ENCODE results near the gene ZBTB26. TPM values are rescaled to one million over a fixed set of nuclear protein-coding genes. Genes with fewer than 3 reads are reported as not detected.
A peak's percentile ranks its signal among the peaks of the same experiment; 100 is the strongest.

The ZBTB26 gene
- polyA plus RNA-seq, 4 donors: 0.89 to 10.5 (median 1.9) TPM

DNA sequence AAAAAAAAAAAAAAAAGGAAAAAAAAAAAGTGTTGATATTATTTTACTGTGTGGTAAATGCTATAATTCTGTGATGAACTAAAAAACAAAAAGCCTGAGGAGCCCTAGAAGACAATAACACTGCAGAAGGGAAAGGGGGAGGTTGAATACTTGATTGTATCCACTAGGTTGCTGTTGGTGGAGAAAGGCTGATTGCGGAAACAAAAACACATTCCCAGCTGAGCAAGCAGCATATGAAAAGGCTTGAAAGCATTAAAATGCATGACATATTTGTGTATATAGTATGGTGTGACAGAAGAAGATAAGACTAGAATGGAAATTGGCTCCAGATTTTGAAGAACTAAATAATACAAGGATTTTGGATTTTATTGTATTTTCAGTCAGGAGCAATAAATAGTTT, 18.4 kb upstream of the ZBTB26 start:
- WGBS, 3 donors: 91 to 97% (median 93%) methylated on average over 1 of the region's 1 CpG
- Histone ChIP-seq H3K27me3 (ENCODE audit: control insufficient read depth in 3 of 3, insufficient read depth in 3 of 3, low read length in 3 of 3) (no peaks in the 10 kb centered on the region), H3K4me1 (ENCODE audit: control insufficient read depth in 3 of 3, insufficient read depth in 2 of 3, low read depth in 1 of 3, low read length in 2 of 3) (peaks cover 0 to 7% (median 3%) of the 10 kb centered on the region in 3 donors), H3K27ac (ENCODE audit: low read depth in 1 of 3, low read length in 2 of 3) (no peak overlapping the region), H3K4me3 (ENCODE audit: low read depth in 1 of 3, low read length in 3 of 3) (no peak overlapping the region), H3K9me3 (ENCODE audit: control insufficient read depth in 2 of 2, insufficient read depth in 1 of 2, low read depth in 1 of 2, low read length in 1 of 2) (no peaks in the 10 kb centered on the region), H3K36me3 (ENCODE audit: control insufficient read depth in 3 of 3, insufficient read depth in 2 of 3, low read depth in 1 of 3, low read length in 3 of 3) (no peaks in the 10 kb centered on the region)
- DNase-seq (no peak), FAIRE-seq (no peak)

DNA sequence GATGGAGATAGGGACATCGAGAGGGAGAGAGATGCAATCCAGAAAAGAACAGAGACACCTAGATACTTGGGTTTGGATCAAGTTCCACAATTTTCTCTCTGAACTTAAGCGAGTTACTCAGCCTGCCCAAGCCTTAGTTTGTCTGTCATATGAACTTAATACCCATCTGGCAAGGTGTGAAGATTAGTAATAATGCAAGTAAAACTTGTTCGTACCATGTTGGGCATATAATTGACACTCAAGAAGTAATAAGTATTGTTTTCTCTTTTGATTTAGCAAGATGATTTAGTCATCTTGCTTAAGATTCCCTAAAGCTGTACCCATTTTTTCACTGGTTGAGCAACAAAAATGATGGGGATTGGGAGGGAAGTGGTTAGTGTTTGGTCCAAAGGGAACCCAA, 17.0 kb upstream of the ZBTB26 start:
- Histone ChIP-seq H3K4me3 (ENCODE audit: low read depth in 1 of 3, low read length in 3 of 3) (no peak overlapping the region), H3K27me3 (ENCODE audit: control insufficient read depth in 3 of 3, insufficient read depth in 3 of 3, low read length in 3 of 3) (no peaks in the 10 kb centered on the region), H3K4me1 (ENCODE audit: control insufficient read depth in 3 of 3, insufficient read depth in 2 of 3, low read depth in 1 of 3, low read length in 2 of 3) (peaks cover 0 to 3% (median 0%) of the 10 kb centered on the region in 3 donors), H3K27ac (ENCODE audit: low read depth in 1 of 3, low read length in 2 of 3) (no peak overlapping the region), H3K36me3 (ENCODE audit: control insufficient read depth in 3 of 3, insufficient read depth in 2 of 3, low read depth in 1 of 3, low read length in 3 of 3) (peaks cover 0 to 5% (median 0%) of the 10 kb centered on the region in 3 donors), H3K9me3 (ENCODE audit: control insufficient read depth in 2 of 2, insufficient read depth in 1 of 2, low read depth in 1 of 2, low read length in 1 of 2) (no peaks in the 10 kb centered on the region)
- no peak for DNase-seq
- 68 to 81% (median 71%) methylated on average over 3 of the region's 3 CpGs for WGBS, 3 donors
- no peak for FAIRE-seq

DNA sequence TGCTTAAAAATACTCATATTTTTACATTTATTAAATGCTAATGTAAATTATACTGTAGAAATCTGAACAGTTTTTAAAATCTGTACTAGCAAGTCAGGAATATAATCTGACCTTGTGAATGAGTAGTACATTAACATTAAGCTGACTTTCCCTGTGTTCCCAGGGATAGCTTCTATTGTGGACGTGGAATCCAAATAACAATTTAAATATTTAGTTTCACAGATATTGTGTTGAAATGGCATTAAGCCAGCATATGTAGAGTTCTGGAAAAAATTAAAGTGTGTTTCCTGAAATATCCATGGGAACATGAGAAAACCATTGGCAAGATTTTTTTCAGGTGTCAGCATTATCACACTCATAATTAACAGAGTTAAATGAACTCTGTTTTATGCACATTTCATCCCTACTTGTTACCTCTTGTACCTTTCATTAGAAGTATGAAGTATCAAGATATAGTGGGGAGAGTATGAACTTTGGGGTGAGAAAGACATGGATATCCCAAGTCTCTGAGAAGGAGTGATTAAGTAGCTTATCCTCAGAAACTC, 15.2 kb upstream of the ZBTB26 start:
- FAIRE-seq (no peak), DNase-seq (no peak)
- H3K4me3 ChIP-seq (ENCODE audit: low read depth in 1 of 3, low read length in 3 of 3): no peak overlapping the region
- H3K27me3 ChIP-seq (ENCODE audit: control insufficient read depth in 3 of 3, insufficient read depth in 3 of 3, low read length in 3 of 3): no peaks in the 10 kb centered on the region
- H3K9me3 ChIP-seq (ENCODE audit: control insufficient read depth in 2 of 2, insufficient read depth in 1 of 2, low read depth in 1 of 2, low read length in 1 of 2): no peaks in the 10 kb centered on the region
- 75 to 93% (median 86%) methylated on average over 1 of the region's 1 CpG for WGBS, 3 donors
- H3K4me1 ChIP-seq (ENCODE audit: control insufficient read depth in 3 of 3, insufficient read depth in 2 of 3, low read depth in 1 of 3, low read length in 2 of 3): peaks cover 3 to 6% (median 3%) of the 10 kb centered on the region in 3 donors
- H3K27ac ChIP-seq (ENCODE audit: low read depth in 1 of 3, low read length in 2 of 3): no peak overlapping the region
- H3K36me3 ChIP-seq (ENCODE audit: control insufficient read depth in 3 of 3, insufficient read depth in 2 of 3, low read depth in 1 of 3, low read length in 3 of 3): peaks cover 0 to 5% (median 0%) of the 10 kb centered on the region in 3 donors

GRCh38 chr9:122944960-122945888, 13.9 kb upstream of the ZBTB26 start:
- FAIRE-seq (no peak), DNase-seq (no peak)
- Histone ChIP-seq H3K27ac (ENCODE audit: low read depth in 1 of 3, low read length in 2 of 3) (peak overlapping the region in 1 of 3 donors; percentile 11), H3K36me3 (ENCODE audit: control insufficient read depth in 3 of 3, insufficient read depth in 2 of 3, low read depth in 1 of 3, low read length in 3 of 3) (peaks cover 0 to 5% (median 0%) of the 10 kb centered on the region in 3 donors), H3K4me3 (ENCODE audit: low read depth in 1 of 3, low read length in 3 of 3) (no peak overlapping the region), H3K27me3 (ENCODE audit: control insufficient read depth in 3 of 3, insufficient read depth in 3 of 3, low read length in 3 of 3) (no peaks in the 10 kb centered on the region), H3K4me1 (ENCODE audit: control insufficient read depth in 3 of 3, insufficient read depth in 2 of 3, low read depth in 1 of 3, low read length in 2 of 3) (peaks cover 3 to 6% (median 6%) of the 10 kb centered on the region in 3 donors), H3K9me3 (ENCODE audit: control insufficient read depth in 2 of 2, insufficient read depth in 1 of 2, low read depth in 1 of 2, low read length in 1 of 2) (no peaks in the 10 kb centered on the region)
- 73 to 82% (median 81%) methylated on average over 4 of the region's 4 CpGs for WGBS, 3 donors

GRCh38 chr9:122941582-122942234, 10.4 kb upstream of the ZBTB26 start:
- H3K4me1 ChIP-seq (ENCODE audit: control insufficient read depth in 3 of 3, insufficient read depth in 2 of 3, low read depth in 1 of 3, low read length in 2 of 3): peaks cover 3 to 6% (median 4%) of the 10 kb centered on the region in 3 donors
- peak overlapping the region; percentile 92 to 99 (median 92) for H3K4me3 ChIP-seq (ENCODE audit: low read depth in 1 of 3, low read length in 3 of 3)
- no peaks in the 10 kb centered on the region for H3K9me3 ChIP-seq (ENCODE audit: control insufficient read depth in 2 of 2, insufficient read depth in 1 of 2, low read depth in 1 of 2, low read length in 1 of 2)
- FAIRE-seq (no peak), DNase-seq (peak; percentile 45 to 61)
- H3K27ac ChIP-seq (ENCODE audit: low read depth in 1 of 3, low read length in 2 of 3): peak overlapping the region; percentile 72 to 94 (median 85)
- WGBS, 3 donors: 9 to 12% (median 11%) methylated on average over 17 of the region's 17 CpGs
- H3K27me3 ChIP-seq (ENCODE audit: control insufficient read depth in 3 of 3, insufficient read depth in 3 of 3, low read length in 3 of 3): no peaks in the 10 kb centered on the region
- H3K36me3 ChIP-seq (ENCODE audit: control insufficient read depth in 3 of 3, insufficient read depth in 2 of 3, low read depth in 1 of 3, low read length in 3 of 3): peaks cover 0 to 14% (median 4%) of the 10 kb centered on the region in 3 donors

DNA sequence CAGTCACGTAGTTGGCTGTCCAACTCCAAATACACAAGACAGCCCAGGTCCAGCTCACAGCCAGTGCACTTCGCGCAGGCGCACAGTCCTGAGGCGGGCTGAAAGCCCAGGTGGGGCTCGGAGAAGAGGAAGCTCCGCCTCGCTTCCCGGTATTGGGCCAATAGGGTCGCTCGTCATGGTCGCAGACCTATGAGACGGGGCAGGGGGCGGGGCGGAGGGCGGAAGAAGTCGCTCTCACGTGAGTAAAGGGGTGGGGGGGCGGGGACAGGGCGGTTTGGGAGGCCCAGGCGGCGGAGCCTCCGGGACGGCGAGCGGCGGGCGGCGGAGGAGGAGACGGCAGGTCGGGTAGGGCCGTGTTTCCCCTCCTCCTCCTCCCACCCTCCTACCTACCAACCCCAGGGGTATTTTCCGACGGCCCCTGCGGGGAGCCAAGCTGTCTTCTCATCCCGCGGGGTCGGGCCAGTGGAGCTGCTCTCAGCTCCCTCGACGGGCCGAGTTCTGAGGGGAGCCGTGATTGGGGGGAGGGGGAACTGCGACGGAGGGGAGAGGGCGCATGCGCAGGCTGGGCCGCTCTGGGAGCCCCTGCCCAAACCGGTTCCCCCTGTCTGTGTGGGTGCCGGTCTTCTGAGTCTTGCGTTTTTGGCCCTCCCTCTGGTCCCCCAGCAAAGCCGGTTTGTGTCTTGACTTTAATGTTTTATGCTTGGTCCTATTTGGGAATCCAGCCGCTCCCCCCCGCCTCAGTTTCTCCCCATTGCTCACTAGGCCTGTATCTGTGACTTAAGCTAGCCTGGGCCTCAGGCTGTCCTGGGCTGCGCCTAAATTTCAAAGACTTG, 9.7 kb upstream of the ZBTB26 start, which contains the start of gene RABGAP1:
Gene RABGAP1, plus strand, starts transcription at position 272 of the 833 bp plus-strand sequence. CDS start 16,040 bp downstream, outside the sequence.
- H3K36me3 ChIP-seq (ENCODE audit: control insufficient read depth in 3 of 3, insufficient read depth in 2 of 3, low read depth in 1 of 3, low read length in 3 of 3): peaks cover 0 to 19% (median 4%) of the 10 kb centered on the region in 3 donors
- peaks cover 3 to 6% (median 4%) of the 10 kb centered on the region in 3 donors for H3K4me1 ChIP-seq (ENCODE audit: control insufficient read depth in 3 of 3, insufficient read depth in 2 of 3, low read depth in 1 of 3, low read length in 2 of 3)
- DNase-seq (peak; percentile 99), FAIRE-seq (no peak)
- H3K27ac ChIP-seq (ENCODE audit: low read depth in 1 of 3, low read length in 2 of 3): peak within 1 kb of the TSS; percentile 72 to 94 (median 85)
- H3K4me3 ChIP-seq (ENCODE audit: low read depth in 1 of 3, low read length in 3 of 3): peak within 1 kb of the TSS; percentile 92 to 99 (median 92)
- 0% methylated on average over 35 to 54 of the region's 54 CpGs for WGBS, 3 donors
- H3K27me3 ChIP-seq (ENCODE audit: control insufficient read depth in 3 of 3, insufficient read depth in 3 of 3, low read length in 3 of 3): no peaks in the 10 kb centered on the region
- H3K9me3 ChIP-seq (ENCODE audit: control insufficient read depth in 2 of 2, insufficient read depth in 1 of 2, low read depth in 1 of 2, low read length in 1 of 2): no peaks in the 10 kb centered on the region

DNA sequence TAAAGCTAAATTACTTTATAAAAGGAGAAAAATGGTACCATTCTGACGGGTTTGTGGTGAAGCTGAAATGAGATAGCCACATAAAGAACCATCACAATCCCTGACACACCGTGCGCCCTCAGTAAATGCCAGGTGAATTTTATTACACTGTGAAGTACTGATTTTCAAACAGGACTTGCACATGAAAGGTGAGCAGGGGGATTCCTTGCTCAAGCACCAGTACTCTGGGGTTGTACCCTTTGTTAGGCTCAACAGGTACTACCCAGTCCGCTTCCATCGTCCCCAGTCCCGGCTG, 9.1 kb upstream of the ZBTB26 start:
- H3K4me3 ChIP-seq (ENCODE audit: low read depth in 1 of 3, low read length in 3 of 3): peak overlapping the region in 1 of 3 donors; percentile 28
- 30 to 31% (median 31%) methylated on average over 6 of the region's 6 CpGs for WGBS, 3 donors
- H3K36me3 ChIP-seq (ENCODE audit: control insufficient read depth in 3 of 3, insufficient read depth in 2 of 3, low read depth in 1 of 3, low read length in 3 of 3): peaks cover 0 to 19% (median 4%) of the 10 kb centered on the region in 3 donors
- no peaks in the 10 kb centered on the region for H3K9me3 ChIP-seq (ENCODE audit: control insufficient read depth in 2 of 2, insufficient read depth in 1 of 2, low read depth in 1 of 2, low read length in 1 of 2)
- no peak for DNase-seq
- peaks cover 3 to 6% (median 4%) of the 10 kb centered on the region in 3 donors for H3K4me1 ChIP-seq (ENCODE audit: control insufficient read depth in 3 of 3, insufficient read depth in 2 of 3, low read depth in 1 of 3, low read length in 2 of 3)
- no peaks in the 10 kb centered on the region for H3K27me3 ChIP-seq (ENCODE audit: control insufficient read depth in 3 of 3, insufficient read depth in 3 of 3, low read length in 3 of 3)
- no peak for FAIRE-seq
- H3K27ac ChIP-seq (ENCODE audit: low read depth in 1 of 3, low read length in 2 of 3): peak overlapping the region; percentile 66 to 76 (median 71)
